Activated T-cell treated with anti-CD3 and anti-CD28 coated beads for 4 hours (primary cell): ENCODE results near the gene TCP11X1.
"Not testable (repeated sequence)": the region's sequence is repeated elsewhere in the genome, so short reads cannot be mapped to it uniquely, and the experiment has no call there.

Source experiments
- DNase-seq: peaks from one replicate; pipeline ENCODE4 v3.0.0-alpha.2; 2020

The TCP11X1 gene

GRCh38 chrX:102214986-102215385 lies at the start of gene TCP11X1:
TSS of gene TCP11X1 (plus strand) at chrX:102215301.
- DNase-seq: not testable (repeated sequence)

- DNase-seq: no peak
These were observed 29.0 kb upstream of the TCP11X1 start for GRCh38 chrX:102185967-102186720.

GRCh38 chrX:102207940-102208339 lies 7.2 kb upstream of the TCP11X1 start:
- DNase-seq: not testable (repeated sequence)

GRCh38 chrX:102216497-102216896 lies 1.4 kb downstream of the TCP11X1 start:
- not testable (repeated sequence) for DNase-seq

- not testable (repeated sequence) for DNase-seq
These were observed 20.6 kb downstream of the TCP11X1 start for GRCh38 chrX:102235678-102236077.

- DNase-seq: not testable (repeated sequence)
These were observed 25.2 kb downstream of the TCP11X1 start for GRCh38 chrX:102240265-102240664.

GRCh38 chrX:102246893-102247292 lies 31.8 kb downstream of the TCP11X1 start, which contains the start of gene NXF2:
TSS of gene NXF2 (plus strand) at chrX:102247167. CDS start at chrX:102307079, 59,912 bp downstream.
- not testable (repeated sequence) for DNase-seq

GRCh38 chrX:102272231-102272630 lies 57.1 kb downstream of the TCP11X1 start:
- DNase-seq: not testable (repeated sequence)
